Endometrial microvascular endothelial cells (primary cell): Measurements from ENCODE around the gene IFNA17. TPM values are rescaled to one million over a fixed set of nuclear protein-coding genes. Genes with fewer than 3 reads are reported as not detected.
"Not testable (repeated sequence)": the region's sequence is repeated elsewhere in the genome, so short reads cannot be mapped to it uniquely, and the experiment has no call there.

Experiments used
- in situ Hi-C: cut with HindIII; loops from 2 replicates; pipeline ENCODE4 v1.10.0; 2017; ENCODE audit warnings: low sequenced_read_pairs, low pct_unique_long_range_greater_than_20kb; ENCODE audit errors: inconsistent ontology term
- total RNA-seq: library from RNA; depleted of rRNA; stranded (reverse); fragments of >200 nt; gene quantifications from one replicate; pipeline ENCODE4 v1.2.3, GENCODE V29; 2015; ENCODE audit errors: inconsistent ontology term

Gene IFNA17
- total RNA-seq, 1 donor from 2014 or later, result not detected

- in situ Hi-C loops, result not testable (repeated sequence)
These were observed 14.4 kb downstream of the IFNA17 start for GRCh38 chr9:21213411-21214326.

DNA sequence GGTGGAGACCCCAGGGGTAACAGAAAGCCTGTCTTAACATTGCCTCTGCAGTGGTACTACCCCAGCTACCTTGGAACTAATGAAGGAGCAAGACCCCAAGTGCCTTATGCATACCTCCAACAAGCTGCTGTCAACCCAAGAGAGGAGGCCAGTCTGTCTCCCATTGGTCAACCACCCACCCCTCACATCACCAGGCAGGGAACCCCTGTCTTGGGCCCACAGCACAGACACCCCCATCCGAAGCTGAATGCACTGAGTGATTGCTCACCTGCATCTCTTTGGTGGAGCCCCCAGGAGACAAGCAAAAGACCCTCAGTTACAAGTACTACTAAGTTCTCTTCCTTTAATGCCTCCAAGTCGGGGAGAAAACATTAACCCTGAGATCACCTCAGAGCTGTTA lies 15.9 kb downstream of the IFNA17 start:
- in situ Hi-C loops, result not testable (repeated sequence)

DNA sequence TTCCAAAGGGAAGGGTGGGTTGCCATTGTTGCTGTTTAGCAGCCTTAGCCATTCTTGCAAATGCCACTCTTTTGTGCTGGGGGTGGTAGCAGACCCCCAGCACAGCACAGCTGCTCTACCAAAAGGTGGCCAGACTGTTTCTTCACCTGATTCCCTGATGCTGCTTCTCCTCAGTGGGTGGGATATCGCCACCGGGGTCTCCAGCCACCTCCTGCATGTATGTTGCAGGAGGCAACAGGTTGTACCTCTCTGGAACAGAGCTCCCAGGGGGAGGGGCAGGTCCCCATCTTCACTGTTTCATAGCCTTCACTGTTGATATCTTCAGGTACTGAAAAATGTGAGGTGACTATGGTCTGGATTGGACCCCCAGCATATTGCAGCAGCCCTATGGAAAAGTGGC lies 17.2 kb downstream of the IFNA17 start:
- in situ Hi-C loops, result not testable (repeated sequence)

DNA sequence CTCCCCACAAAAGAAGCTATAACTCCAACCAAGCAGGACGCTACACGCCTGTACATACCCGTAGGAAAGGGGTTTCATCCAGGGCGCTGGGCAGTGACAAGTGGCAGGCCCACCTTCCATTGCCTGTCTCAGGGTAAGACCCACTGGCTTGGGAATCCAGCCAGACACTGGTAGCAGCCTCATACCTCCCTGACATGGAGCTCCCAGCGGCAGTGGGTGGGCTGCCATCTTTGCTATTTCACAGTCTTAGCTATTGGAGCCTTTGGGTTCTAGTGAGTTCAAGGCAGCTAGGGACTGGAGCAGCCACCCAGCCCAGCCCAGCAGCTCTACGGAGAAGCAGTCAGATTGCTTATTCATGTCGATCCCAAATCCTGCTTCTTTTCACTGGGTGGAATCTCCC lies 17.7 kb downstream of the IFNA17 start:
- in situ Hi-C loops, result no loop called here

DNA sequence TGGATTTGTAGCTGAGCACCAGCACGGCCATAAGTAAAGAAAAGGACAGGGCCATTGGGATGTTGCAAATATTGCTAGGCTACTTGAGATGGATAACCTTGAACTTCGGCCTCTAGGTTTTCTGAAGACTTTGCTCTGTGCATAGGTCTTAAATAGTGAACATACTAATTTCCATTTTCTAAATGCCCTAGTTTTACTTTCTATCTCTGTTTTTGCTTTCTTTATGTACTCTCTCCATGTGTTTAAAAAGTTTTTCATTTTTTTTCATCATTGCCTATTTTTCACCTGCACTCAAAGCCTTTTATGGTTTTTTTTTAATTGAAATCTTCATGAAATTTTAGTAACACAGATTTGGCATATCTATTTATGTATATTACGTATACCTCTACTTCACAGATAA lies 21.0 kb downstream of the IFNA17 start, which contains the start of gene IFNA10:
IFNA10 (minus strand) TSS at position 101 of the 400 bp plus-strand sequence; CDS start at position 55, 46 bp downstream.
- in situ Hi-C loops, result not testable (repeated sequence)

- in situ Hi-C loops, result no loop called here
These were observed 22.8 kb downstream of the IFNA17 start for GRCh38 chr9:21205204-21205603.

DNA sequence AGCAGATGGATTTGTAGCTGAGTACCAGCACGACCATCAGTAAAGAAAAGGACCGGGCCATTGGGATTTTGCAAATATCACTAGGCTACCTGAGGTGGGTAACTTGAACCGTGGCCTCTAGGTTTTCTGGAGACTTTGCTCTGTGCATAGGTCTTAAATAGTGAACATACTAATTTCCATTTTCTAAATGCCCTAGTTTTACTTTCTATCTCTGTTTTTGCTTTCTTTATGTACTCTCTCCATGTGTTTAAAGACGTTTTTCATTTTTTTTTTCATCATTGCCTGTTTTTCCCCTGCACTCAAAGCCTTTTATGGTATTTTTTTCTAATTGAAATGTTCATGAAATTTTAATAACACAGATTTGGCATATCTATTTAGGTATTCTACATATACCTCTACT lies 25.9 kb downstream of the IFNA17 start, which contains the start of gene IFNA7:
IFNA7 (minus strand) TSS at position 101 of the 400 bp plus-strand sequence; CDS start at position 61, 40 bp downstream.
- in situ Hi-C loops, result not testable (repeated sequence)

GRCh38 chr9:21194867-21195776 lies 32.9 kb downstream of the IFNA17 start:
- in situ Hi-C loops, result not testable (repeated sequence)

DNA sequence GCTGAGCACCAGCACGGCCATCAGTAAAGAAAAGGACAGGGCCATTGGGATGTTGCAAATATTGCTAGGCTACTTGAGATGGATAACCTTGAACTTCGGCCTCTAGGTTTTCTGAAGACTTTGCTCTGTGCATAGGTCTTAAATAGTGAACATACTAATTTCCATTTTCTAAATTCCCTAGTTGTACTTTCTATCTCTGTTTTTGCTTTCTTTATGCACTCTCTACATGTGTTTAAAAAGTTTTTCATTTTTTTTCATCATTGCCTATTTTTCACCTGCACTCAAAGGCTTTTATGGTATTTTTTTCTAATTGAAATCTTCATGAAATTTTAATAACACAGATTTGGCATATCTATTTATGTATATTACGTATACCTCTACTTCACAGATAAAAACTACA lies 40.5 kb downstream of the IFNA17 start, which contains the start of gene IFNA4:
IFNA4 (minus strand) TSS at position 101 of the 400 bp plus-strand sequence; CDS start at position 45, 56 bp downstream.
- in situ Hi-C loops, result not testable (repeated sequence)

- in situ Hi-C loops, result not testable (repeated sequence)
These were observed 44.9 kb downstream of the IFNA17 start for GRCh38 chr9:21182810-21183736.

Other genes with a start within 250 kb of the IFNA17 start
- 2.0 TPM for gene HACD4, start 196.6 kb downstream of the IFNA17 start, total RNA-seq
- gene IFNB1, start 150.3 kb downstream of the IFNA17 start, total RNA-seq, result not detected
- not detected for gene IFNW1, start 86.4 kb downstream of the IFNA17 start, total RNA-seq
- gene IFNA21, start 61.6 kb downstream of the IFNA17 start, total RNA-seq, result not detected
- not detected for gene IFNA4, start 40.6 kb downstream of the IFNA17 start, total RNA-seq
- not detected for gene IFNA7, start 26.0 kb downstream of the IFNA17 start, total RNA-seq
- not detected for gene IFNA10, start 21.1 kb downstream of the IFNA17 start, total RNA-seq
- not detected for gene IFNA16, start 10.9 kb downstream of the IFNA17 start, total RNA-seq
- not detected for gene IFNA14, start 11.8 kb upstream of the IFNA17 start, total RNA-seq
- not detected for gene IFNA5, start 77.1 kb upstream of the IFNA17 start, total RNA-seq
- gene KLHL9, start 107.2 kb upstream of the IFNA17 start, total RNA-seq, result 35.3 TPM
- gene IFNA6, start 122.7 kb upstream of the IFNA17 start, total RNA-seq, result not detected
- not detected for gene IFNA13, start 139.8 kb upstream of the IFNA17 start, total RNA-seq
- gene IFNA2, start 157.2 kb upstream of the IFNA17 start, total RNA-seq, result not detected
- not detected for gene IFNA8, start 180.9 kb upstream of the IFNA17 start, total RNA-seq
- not detected for gene IFNA1, start 212.2 kb upstream of the IFNA17 start, total RNA-seq